ENCODE data around the gene ZMYND10.

DNA sequence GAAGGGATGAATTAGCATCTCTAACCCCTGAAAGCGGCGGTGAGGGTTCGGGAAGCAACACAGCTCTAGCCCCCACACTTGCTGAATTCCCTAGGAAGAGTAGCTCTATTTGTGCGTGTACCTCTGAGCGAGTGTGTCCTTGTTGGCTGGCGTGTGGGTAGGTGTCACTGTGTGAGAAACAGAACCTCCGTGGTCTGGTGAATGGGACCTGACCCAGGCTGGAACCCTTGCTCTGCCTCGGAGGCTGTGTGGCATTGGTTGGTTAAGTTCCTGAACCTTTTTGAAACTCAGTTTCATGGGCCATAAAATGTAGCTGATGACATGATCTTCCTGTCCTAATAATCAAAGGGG, 14.2 kb upstream of the ZMYND10 start:
- TF ChIP-seq, protein P1, sequence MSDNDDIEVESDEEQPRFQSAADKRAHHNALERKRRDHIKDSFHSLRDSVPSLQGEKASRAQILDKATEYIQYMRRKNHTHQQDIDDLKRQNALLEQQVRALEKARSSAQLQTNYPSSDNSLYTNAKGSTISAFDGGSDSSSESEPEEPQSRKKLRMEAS (CRISPR knock-in tag; IDR thresholded peaks at IDR 0.05), result no peak
- TF ChIP-seq, protein P2, sequence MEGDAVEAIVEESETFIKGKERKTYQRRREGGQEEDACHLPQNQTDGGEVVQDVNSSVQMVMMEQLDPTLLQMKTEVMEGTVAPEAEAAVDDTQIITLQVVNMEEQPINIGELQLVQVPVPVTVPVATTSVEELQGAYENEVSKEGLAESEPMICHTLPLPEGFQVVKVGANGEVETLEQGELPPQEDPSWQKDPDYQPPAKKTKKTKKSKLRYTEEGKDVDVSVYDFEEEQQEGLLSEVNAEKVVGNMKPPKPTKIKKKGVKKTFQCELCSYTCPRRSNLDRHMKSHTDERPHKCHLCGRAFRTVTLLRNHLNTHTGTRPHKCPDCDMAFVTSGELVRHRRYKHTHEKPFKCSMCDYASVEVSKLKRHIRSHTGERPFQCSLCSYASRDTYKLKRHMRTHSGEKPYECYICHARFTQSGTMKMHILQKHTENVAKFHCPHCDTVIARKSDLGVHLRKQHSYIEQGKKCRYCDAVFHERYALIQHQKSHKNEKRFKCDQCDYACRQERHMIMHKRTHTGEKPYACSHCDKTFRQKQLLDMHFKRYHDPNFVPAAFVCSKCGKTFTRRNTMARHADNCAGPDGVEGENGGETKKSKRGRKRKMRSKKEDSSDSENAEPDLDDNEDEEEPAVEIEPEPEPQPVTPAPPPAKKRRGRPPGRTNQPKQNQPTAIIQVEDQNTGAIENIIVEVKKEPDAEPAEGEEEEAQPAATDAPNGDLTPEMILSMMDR (IDR thresholded peaks at IDR 0.05), result no peak
- TF ChIP-seq, protein P3, sequence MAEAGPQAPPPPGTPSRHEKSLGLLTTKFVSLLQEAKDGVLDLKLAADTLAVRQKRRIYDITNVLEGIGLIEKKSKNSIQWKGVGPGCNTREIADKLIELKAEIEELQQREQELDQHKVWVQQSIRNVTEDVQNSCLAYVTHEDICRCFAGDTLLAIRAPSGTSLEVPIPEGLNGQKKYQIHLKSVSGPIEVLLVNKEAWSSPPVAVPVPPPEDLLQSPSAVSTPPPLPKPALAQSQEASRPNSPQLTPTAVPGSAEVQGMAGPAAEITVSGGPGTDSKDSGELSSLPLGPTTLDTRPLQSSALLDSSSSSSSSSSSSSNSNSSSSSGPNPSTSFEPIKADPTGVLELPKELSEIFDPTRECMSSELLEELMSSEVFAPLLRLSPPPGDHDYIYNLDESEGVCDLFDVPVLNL (CRISPR knock-in tag; IDR thresholded peaks at IDR 0.05; ENCODE audit: borderline replicate concordance, low read depth), result no peak
- TF ChIP-seq CBFB (CRISPR knock-in tag; IDR thresholded peaks at IDR 0.05; ENCODE audit: low read depth) (0 out of 2 replicates have a peak, but pooled peaks have one; percentile 35), NR2C2 (CRISPR knock-in tag; IDR thresholded peaks at IDR 0.05) (no peak)
- TF ChIP-seq, protein P4, sequence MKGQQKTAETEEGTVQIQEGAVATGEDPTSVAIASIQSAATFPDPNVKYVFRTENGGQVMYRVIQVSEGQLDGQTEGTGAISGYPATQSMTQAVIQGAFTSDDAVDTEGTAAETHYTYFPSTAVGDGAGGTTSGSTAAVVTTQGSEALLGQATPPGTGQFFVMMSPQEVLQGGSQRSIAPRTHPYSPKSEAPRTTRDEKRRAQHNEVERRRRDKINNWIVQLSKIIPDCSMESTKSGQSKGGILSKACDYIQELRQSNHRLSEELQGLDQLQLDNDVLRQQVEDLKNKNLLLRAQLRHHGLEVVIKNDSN (CRISPR knock-in tag; IDR thresholded peaks at IDR 0.05), result no peak

Measured in WTC11 (cell line).